ENCODE results near the gene LRRTM3. TPM values are rescaled to one million over a fixed set of nuclear protein-coding genes. Genes with fewer than 3 reads are reported as not detected.

Gene LRRTM3
- polyA plus RNA-seq, 1 experiment: not detected

DNA sequence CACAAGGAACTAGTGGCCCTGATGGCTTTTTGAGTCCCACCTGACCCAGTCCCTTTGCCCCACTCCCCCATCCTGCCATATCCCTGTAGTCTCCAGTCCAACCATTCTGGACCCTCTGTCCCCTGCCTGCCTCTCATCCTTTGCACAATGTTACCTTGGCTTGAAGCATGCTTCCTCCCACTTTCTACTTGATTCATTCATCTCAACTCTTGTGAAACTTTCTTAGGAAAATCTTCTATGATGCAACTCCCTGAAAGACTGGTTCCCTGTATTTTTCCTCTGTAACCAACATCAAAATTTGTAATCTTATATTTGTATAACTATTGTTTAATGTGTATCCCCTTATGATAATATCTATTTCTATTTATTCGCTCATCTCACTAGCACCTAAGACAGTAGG is 151.5 kb downstream of the LRRTM3 start:
- POLR2A ChIA-PET: no interaction called here
- Histone ChIP-seq H3K27ac (ENCODE audit: low read depth, low read length) (no peak overlapping the region), H3K4me3 (ENCODE audit: low read depth, low read length) (no peak overlapping the region), H3K9me3 (ENCODE audit: control insufficient read depth, insufficient read depth, low read length) (no peaks in the 10 kb centered on the region), H3K27me3 (ENCODE audit: control insufficient read depth, insufficient read depth, low read length) (no peaks in the 10 kb centered on the region)
- TF ChIP-seq, protein P1, sequence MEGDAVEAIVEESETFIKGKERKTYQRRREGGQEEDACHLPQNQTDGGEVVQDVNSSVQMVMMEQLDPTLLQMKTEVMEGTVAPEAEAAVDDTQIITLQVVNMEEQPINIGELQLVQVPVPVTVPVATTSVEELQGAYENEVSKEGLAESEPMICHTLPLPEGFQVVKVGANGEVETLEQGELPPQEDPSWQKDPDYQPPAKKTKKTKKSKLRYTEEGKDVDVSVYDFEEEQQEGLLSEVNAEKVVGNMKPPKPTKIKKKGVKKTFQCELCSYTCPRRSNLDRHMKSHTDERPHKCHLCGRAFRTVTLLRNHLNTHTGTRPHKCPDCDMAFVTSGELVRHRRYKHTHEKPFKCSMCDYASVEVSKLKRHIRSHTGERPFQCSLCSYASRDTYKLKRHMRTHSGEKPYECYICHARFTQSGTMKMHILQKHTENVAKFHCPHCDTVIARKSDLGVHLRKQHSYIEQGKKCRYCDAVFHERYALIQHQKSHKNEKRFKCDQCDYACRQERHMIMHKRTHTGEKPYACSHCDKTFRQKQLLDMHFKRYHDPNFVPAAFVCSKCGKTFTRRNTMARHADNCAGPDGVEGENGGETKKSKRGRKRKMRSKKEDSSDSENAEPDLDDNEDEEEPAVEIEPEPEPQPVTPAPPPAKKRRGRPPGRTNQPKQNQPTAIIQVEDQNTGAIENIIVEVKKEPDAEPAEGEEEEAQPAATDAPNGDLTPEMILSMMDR (IDR thresholded peaks at IDR 0.05; ENCODE audit: low read depth, low read length): no peak
- CTCF ChIA-PET: no interaction called here
- no peak for DNase-seq (ENCODE audit: low read depth, low spot score)

DNA sequence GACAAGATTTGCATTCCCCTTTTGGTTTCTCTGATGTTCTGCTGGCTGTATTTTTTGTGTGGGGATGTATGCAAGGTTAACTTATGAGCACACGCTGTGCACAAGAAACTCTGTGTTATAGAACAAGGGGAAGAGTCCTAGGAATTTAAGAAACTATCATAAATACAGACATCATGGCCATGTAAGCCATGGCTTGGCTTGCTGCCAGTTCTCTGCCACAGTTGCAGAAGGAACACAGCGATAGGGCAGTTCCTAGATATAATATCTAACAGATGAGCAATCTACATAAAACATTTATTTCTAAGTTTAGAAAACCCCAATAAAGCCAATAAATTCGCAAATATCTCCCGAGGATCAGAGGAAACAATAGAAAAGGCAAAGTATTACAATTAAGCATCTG is 153.3 kb downstream of the LRRTM3 start:
- Histone ChIP-seq H3K27ac (ENCODE audit: low read depth, low read length) (no peak overlapping the region), H3K4me3 (ENCODE audit: low read depth, low read length) (no peak overlapping the region), H3K27me3 (ENCODE audit: control insufficient read depth, insufficient read depth, low read length) (no peaks in the 10 kb centered on the region), H3K9me3 (ENCODE audit: control insufficient read depth, insufficient read depth, low read length) (no peaks in the 10 kb centered on the region)
- POLR2A ChIA-PET: no interaction called here
- TF ChIP-seq, protein P1 (IDR thresholded peaks at IDR 0.05; ENCODE audit: low read depth, low read length): no peak
- CTCF ChIA-PET: no interaction called here
- DNase-seq (ENCODE audit: low read depth, low spot score): no peak

DNA sequence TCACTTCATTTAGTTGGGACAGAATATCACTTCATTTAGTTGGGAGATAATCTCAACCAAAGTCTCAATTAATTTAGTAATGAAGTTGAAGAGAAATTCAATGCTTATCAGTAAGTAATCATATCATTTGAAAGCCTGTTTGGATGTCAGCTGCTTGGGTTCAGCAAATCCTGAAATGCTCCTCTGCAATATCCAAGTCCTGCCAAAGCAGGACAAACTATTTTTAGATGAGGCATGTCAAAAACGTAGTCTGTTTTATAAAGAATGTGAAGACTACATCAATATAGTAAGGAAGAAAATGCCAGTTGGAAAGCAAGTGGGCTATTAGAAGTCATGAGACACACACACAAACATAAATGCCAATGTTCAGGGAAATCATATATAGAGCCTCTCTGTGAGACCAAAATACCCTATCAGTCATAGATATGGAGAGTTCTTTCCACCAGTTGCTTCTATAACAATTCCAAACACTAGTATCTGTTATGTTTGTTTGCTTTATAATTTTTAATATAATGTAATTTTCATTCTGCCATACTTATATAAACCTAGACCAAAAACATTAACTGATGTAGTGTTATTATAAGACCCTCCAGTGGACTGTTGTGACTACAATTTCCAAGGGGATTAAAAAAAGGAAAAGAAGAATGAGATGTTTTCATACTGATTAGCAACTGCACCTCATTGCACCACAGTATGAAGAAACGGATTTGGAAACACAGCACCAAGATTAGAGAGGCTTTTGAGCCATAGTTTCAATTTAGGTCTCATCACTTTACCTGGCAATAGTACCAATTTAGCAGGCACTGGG is 160.7 kb downstream of the LRRTM3 start:
- DNase-seq (ENCODE audit: low read depth, low spot score): no peak
- ChIA-PET CTCF (no interaction called here), POLR2A (no interaction called here)
- H3K4me3 ChIP-seq (ENCODE audit: low read depth, low read length): no peak overlapping the region
- TF ChIP-seq, protein P1 (IDR thresholded peaks at IDR 0.05; ENCODE audit: low read depth, low read length): no peak
- no peak overlapping the region for H3K27ac ChIP-seq (ENCODE audit: low read depth, low read length)
- no peaks in the 10 kb centered on the region for H3K9me3 ChIP-seq (ENCODE audit: control insufficient read depth, insufficient read depth, low read length)
- no peaks in the 10 kb centered on the region for H3K27me3 ChIP-seq (ENCODE audit: control insufficient read depth, insufficient read depth, low read length)

DNA sequence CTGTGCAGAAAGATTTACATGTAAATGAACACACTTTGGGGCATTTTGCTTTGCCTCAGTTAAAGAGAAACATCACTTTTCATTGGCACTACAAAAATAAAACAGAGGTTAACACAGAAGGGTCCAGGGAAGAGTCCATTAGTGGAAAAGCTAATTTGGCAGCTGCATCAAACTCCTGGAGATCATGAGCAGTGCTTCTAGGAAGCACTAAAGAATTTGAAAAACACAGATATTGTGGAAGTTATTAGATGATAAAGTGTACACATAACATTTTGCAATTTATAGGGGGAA is 161.2 kb downstream of the LRRTM3 start:
- Histone ChIP-seq H3K4me3 (ENCODE audit: low read depth, low read length) (no peak overlapping the region), H3K27ac (ENCODE audit: low read depth, low read length) (no peak overlapping the region), H3K27me3 (ENCODE audit: control insufficient read depth, insufficient read depth, low read length) (no peaks in the 10 kb centered on the region), H3K9me3 (ENCODE audit: control insufficient read depth, insufficient read depth, low read length) (no peaks in the 10 kb centered on the region)
- DNase-seq (ENCODE audit: low read depth, low spot score): no peak
- TF ChIP-seq, protein P1 (IDR thresholded peaks at IDR 0.05; ENCODE audit: low read depth, low read length): no peak
- ChIA-PET CTCF (no interaction called here), POLR2A (no interaction called here)

DNA sequence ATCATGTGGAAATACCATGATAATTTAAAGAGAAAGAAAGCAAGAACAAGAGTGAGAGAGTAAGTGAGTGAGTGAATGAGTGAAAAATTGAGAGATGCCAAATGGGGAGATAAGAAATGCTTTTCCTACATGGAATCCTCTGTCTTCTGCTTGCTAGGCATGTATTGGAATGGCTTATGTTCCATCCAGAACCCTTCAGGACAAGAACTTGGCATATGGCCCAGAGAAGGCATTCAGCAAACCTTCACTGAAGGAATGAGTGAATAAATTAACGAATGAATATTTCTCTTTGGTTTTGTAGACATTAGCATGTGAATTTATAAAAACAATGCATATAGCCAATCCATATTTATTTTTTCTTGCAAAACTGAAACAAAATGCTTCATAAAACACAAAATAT is 162.2 kb downstream of the LRRTM3 start:
- H3K9me3 ChIP-seq (ENCODE audit: control insufficient read depth, insufficient read depth, low read length): no peaks in the 10 kb centered on the region
- POLR2A ChIA-PET: no interaction called here

More for the DNA sequence above, 162.2 kb downstream of the LRRTM3 start:
- no peak overlapping the region for H3K4me3 ChIP-seq (ENCODE audit: low read depth, low read length)
- no peak overlapping the region for H3K27ac ChIP-seq (ENCODE audit: low read depth, low read length)
- TF ChIP-seq, protein P1 (IDR thresholded peaks at IDR 0.05; ENCODE audit: low read depth, low read length): no peak
- H3K27me3 ChIP-seq (ENCODE audit: control insufficient read depth, insufficient read depth, low read length): no peaks in the 10 kb centered on the region
- CTCF ChIA-PET: no interaction called here
- DNase-seq (ENCODE audit: low read depth, low spot score): no peak
